ENCODE results near the gene CEP89.
"Not testable (repeated sequence)": the region's sequence is repeated elsewhere in the genome, so short reads cannot be mapped to it uniquely, and the experiment has no call there.

CEP89 gene

DNA sequence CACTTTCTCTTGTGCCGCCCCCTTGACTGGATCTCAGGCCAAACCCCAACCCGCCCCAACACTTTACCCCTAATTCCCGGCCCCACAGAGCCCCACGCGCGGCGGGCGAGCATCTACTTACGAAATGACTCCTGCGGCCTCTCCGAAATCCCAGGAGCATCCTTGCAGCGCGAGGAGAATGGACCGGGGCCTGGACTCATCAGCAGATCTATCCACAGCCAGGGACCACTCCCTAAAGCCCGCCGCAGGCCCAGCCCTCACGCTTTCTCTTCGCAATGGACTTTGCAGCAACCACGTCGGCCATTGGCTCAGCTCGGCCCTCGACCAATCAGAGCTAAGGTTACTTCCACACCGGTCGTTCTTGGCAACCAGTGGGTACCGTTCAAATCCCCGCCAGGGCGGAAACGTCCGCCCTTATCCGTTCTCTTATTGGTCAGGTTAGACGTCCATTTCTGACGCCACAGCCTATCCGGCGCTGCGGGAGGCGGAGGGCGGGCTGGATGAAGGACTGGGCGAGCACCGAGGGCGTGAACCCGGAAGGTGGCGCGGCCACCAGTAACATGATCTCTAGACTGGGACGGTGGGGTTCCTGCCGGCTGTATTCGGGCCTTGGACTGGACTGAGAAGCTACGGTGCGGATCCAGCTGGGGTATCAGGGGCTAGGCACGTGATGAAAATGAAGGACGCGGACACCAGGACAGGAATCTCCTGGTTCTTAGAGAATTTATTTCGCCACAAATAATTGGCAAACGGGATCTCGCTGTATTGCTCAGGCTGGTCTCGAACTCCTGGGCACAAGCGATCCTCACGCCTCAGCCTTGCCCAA, at the start of gene CEP89, which contains the start of gene FAAP24:
Gene CEP89, minus strand, starts transcription at position 244 of the 826 bp plus-strand sequence. Its CDS starts 84 bp downstream, at position 160.
Gene FAAP24, plus strand, starts transcription at position 528 of the 826 bp plus-strand sequence. CDS start 955 bp downstream, outside the sequence.
- DNase-seq = peak; percentile 100

DNA sequence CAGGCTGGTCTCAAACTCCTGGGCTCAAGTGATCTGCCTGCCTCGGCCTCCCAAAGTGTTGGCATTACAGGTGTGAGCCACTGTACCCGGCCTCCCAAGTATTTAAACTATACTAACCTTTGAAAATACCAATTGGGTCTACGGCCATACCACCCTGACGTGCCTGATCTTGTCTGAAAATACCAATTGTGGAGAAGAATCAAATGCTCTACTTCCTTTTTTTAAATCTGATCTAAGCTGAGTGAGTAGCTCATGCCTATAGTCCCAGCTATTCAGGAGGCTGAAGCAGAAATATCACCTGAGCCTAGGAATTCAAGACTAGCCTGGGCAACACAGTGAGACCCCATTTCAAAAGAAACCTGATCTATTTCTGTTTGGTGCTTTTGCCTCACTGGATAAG, 39.1 kb upstream of the CEP89 start:
- not testable (repeated sequence) for DNase-seq

DNA sequence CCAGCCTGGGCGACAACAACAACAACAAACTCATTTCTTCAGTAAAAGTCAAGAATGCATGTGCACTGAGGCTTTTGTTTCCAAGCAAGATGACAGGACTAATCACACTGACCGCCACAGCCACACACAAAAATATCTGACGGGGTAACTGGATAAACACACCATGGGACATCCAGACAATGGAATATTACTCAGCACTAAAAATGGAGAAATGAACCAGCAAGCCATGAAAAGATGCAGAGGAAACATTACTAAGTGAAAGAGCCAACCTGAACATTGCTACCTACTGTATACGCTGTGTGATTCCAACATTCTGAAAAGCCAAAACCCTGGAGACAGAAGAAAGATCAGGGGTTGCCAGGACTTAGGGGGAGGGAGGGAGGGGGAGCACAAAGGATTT, 37.0 kb upstream of the CEP89 start:
- DNase-seq = no peak

DNA sequence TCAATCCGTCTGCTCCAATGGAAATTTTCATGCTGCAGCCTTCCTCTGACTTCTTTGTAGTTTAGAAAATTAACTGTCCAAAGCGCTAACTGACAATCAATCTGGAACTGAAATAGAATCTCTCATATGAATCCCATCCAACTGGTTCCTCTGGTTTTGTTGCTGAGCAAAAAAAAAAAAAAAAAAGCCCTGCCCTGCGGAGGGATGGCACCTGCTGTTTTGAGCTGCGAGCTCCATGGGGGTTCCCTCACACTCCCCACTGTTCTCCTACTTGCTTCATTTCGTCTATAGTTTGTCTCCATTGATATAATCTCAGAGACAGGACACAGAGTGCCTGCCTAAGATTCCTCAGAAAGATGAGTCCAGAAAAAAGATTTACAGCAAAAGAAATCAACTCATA, 33.7 kb upstream of the CEP89 start:
- DNase-seq = no peak

DNA sequence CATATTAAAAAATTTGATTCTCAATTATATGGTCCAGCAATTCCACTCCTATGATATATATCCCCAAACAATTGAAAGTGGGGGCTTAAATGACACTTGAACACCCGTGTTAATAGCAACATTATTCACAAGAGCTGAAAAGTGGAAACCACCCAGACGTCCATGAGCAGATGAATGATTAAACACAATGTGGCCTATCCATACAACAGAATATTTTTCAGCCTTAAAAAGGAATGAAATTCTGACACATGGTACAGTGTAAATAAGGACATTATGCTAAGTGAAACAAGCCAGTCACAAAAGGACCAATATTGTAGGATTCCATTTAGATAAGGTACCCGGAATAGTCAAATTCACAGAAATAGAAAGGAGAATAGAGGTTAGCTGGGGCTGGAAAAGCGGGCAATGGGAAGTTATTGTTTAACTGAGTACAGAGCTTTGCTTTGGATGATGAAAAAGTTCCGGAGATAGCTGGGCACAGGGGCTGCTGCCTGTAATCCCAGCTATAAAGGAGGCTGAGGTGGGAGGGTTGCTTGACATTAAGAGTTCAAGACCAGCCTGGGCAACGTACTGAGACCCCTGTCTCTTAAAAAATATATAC, 31.8 kb upstream of the CEP89 start:
- not testable (repeated sequence) for DNase-seq

DNA sequence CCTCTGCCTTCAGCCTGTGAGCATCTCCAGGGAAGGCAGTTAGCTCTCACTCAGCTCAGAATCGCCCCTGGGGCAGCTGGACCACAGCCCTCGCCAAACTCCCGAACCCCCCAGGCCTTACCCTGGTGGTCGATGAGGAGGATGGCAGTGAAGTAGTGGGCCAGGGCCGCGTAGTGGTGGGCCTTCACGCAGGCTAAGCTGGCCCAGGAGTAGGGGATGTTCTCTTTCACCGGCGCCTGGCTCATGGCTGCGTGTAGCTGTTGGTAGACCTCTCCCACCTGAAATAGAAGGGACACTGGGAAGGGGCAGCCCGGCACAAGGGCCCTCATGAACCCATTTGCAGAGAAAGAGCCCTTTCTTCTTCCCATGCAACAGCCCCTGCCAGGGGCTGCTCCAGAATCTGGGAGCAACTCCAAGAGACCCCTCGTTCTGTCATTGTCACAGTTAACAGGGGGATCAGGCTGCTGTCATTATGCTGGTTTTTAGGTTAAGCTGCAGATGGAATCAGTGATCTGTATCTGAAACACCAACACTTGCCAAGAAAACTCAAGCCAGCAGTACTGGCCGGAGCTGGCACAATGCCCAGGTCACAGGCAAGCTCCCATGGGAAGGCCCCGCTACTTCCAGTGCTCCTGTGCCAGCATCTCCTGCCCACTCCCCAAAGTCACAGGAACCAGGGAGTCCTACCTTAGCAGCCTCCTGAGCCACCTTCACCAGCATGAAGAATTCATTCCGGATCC, 30.5 kb upstream of the CEP89 start:
- DNase-seq = not testable (repeated sequence)

DNA sequence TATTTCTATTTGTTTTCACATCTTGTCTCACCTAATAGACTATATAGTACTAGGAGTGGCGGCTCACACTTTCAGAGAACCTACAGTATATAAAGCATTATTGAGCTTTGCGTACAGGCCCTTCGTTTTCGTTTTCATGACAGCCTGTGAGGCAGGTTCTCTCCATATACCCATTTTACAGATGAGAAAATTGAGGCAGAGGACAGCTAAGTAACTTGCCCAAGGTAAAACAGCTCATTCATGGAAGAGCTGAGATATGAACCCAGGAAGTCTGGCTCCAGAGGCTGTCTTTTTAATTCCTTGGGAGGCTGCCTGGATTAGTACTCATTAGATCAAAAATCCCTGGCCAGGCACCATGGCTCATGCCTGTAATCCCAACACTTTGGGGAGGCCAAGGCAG, 29.2 kb upstream of the CEP89 start:
- DNase-seq = no peak

DNA sequence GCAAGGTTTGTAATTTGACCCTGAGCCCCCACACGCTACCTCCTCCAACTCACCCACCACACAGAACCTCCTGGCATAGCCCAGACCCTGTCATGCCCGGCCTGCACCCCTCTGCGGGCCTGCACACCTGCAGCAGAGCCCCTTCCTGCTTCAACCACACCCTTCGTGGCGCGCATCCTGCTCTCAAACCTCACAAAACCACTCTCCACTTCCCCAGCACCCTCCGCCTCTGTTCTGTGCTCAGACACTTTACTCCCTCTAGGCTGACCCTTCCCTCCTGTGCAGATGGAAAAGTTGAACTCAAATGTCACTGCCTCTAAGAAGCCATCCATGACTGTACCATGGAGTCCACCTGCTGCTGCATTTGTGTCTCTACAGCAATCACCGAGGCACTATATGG, 28.8 kb upstream of the CEP89 start:
- DNase-seq = peak; percentile 26

DNA sequence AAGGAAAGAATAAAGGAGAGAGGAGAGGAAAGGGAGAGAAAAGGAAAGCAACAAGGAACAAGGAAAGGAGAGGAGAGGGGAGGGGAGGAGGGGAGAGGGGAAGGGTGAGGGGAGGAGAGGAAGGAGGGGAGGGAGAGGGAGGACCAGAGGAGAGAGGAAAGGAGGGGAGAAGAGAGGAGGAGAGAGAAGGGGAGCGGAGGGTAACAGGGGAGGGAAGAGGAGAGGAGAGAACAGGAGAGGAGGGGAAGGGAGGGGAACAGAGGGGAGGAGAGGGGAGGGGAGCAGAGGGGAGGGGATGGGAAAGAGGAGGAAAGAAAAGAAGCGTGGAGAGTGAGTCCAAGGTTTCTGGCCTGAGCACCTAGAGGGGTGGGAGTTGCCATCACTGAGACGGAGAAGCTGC, 27.0 kb upstream of the CEP89 start:
- DNase-seq = no peak

DNA sequence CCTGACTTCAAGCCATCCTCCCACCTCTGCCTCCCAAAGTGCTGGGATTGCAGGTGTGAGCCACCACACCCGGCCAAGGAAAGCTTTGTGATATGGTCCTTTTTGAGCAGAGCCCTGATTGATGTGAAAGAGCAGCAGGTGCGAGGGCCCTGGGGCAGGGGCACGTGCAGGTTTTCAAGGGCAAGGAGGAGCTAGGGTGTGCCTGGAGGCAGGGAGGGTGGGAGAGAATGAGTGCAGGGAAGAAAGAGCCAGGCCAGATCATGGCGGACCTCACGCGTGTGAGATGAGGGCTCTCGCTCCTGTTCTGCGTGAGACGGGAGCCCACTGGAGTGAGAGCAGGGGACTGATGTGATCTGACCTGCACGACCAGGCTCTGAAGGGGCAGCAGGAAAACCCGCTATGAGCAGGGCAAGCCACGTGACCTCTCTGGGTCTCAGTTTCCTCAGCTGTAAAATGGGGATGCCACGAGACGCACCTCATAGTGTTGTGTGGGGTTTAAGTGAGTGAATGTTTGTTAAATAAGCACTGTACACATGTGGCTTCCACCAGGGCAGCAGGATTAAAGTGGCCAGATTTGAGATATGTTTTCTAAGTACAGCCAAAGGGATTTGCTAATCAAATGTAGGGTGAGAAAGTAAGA, 26.1 kb upstream of the CEP89 start:
- DNase-seq = no peak

DNA sequence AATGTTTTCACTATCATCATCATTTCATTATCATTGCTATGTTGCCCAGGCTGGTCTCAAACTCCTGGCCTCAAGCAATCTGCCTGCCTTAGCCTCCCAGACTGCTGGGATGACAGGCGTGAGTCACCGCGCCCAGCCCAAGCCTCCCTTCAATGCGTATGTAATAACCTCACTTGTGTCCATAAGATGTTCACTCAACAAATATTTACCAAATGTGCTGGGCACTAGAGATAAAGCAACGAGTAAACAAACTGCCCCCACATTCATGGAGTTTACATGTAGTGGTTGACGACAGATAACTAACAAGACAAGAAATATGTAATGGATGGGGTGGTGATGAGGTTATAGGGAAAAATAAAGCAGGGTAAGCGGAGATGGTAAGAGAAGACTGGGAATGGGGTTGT, 25.3 kb upstream of the CEP89 start:
- DNase-seq = not testable (repeated sequence)

DNA sequence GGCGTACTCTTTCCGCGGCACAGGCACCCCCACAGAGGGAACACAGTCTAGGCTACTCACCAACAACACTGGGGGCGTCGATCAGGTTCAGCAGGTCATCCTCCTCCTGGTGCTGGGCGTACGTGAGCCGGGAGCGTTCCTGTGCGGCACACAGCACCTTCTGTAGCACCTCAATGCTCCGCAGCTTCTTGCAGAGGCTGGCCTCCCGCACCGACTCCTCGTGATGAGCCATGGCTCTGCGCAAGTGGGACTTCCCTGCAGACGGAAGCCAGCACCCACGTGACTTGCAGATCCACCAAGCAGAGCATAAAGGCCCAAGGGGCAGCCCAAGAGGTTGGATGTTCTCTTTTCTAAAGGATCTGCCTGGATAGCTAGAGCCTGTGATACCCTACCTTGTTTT, 24.2 kb upstream of the CEP89 start:
- not testable (repeated sequence) for DNase-seq

DNA sequence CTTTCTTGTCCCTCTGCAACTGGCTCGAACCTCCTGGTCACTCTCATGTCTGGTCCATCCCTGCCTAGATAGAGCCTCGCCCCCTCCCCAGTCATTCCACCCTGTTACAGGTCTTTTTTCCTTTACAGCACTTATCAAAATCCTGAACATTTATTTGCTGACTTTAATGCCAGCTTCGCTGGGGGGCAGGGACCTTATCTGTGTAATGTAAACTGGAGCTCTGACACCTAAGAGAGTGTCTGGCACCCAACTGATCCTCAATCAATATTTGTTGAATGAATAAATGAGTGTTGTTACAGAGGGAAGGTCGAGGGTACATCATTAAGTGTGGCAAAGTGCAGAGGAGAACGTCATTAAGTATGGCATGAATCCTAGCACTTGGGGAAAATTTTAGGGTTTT, 17.0 kb upstream of the CEP89 start:
- DNase-seq = no peak

DNA sequence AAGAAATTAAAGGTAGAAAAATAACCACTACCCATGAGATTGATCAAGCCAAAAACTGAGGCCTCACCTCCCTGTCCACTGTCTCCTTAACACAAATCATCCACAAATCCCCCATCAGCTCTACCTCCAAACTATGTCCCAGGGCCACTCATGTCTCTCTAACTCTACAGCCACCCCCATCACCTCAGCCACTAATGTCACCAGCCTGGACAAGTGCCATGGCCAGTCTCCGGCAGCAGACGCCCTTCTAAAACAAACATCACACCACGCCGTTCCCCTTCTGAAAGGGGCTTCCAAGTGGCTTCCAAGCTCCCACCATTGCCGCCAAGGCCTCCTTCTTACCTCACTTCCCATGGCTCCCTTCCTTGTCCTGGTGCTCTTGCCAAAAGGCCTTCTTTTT, 16.5 kb upstream of the CEP89 start:
- DNase-seq = not testable (repeated sequence)

DNA sequence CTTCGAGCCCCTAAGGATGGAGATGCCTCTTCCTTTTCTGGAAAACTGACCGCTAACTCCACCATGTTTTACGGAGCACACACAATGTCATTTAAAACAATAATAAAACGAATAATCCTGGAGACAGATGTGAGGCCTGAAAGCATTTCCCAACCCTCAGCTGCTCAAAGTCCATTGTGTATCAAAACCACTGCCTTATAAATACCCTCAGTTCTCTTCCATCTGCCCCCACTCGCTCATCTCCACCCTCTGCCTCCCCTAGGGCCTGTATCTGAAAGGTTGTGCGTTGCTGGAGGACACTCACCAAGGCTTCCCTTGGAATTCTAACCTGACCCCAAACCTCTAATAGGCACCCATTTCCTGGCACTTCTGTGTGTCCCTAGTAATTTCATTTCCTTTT, 10.7 kb upstream of the CEP89 start:
- DNase-seq = not testable (repeated sequence)

DNA sequence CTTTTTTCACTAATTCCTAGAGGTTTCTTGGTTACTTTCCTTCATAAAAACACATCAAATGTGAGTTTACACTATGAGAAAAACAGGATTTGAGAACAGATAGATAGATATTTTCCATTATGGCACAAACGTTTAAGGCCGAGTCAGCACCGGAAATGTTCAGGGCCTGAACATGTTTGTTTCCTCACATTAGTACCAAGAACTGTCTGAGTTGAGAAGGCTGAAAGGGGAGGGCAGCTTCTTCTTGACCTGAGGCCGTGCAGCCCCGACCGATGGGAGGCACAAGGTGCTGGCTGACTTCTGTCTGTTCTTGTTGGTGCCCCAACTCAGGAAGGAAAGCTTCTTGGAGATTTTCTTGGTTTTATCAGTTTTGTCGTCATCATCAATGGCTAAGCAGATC, 8.0 kb upstream of the CEP89 start:
- not testable (repeated sequence) for DNase-seq

DNA sequence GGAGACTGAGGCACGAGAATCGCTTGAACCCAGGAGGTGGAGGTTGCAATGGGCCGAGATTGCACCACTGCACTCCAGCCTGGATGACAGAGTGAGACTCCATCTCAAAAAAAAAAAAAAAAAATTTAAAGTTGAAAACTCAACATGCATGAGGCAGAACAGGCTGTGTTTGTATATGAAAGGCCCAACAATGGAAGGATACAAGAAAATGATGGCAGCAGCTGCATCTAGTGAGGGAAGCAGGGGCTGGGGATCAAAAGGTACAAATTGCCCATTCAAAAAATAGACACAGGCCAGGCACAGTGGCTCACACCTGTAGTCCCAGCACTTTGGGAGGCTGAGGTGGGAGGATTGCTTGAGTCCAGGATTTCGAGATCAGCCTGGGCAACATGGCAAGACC, 6.1 kb upstream of the CEP89 start:
- DNase-seq = not testable (repeated sequence)

DNA sequence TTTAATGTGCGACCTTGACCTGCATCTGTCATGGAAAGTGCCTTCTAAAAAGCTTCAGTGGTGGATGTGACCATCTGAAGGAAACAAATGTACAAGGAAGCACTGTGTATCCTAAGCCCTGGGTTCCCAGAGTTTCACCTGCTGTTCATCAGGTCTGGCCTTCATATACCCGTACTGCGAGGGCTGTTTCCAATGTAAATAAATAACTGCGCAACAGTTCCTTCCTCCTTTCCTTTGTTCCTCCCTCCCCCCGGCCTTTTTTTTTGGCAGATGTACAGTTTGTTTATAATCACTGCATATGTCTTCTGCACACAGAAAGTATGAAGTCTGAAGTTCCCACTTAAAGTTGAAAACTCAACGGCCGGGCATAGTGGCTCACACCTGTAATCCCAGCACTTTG, 5.5 kb upstream of the CEP89 start:
- no peak for DNase-seq

DNA sequence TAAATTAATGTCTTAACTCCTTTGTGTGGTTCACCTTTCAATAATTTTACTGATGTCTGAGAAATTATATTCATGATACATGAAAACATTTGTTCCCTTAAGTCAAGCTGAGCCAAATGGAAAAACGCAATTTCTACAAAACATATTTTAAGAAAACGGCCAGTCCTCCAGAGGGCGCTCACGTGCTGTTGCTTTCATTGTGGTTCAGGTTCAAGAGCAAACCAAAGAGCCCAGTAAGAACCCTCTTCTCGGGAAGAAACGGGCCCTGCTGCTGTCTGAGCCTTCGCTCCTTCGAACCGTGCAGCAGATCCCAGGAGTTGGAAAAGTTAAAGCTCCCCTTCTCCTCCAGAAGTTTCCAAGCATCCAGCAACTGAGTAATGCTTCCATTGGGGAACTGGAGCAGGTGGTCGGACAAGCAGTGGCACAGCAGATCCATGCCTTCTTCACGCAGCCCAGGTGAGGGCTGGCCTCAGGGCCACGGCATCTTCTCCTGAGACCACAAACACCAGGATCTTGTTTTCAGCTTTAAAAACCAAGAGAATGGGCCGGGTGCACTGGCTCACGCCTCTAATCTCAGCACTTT, 4.6 kb upstream of the CEP89 start:
- DNase-seq = peak; percentile 72

DNA sequence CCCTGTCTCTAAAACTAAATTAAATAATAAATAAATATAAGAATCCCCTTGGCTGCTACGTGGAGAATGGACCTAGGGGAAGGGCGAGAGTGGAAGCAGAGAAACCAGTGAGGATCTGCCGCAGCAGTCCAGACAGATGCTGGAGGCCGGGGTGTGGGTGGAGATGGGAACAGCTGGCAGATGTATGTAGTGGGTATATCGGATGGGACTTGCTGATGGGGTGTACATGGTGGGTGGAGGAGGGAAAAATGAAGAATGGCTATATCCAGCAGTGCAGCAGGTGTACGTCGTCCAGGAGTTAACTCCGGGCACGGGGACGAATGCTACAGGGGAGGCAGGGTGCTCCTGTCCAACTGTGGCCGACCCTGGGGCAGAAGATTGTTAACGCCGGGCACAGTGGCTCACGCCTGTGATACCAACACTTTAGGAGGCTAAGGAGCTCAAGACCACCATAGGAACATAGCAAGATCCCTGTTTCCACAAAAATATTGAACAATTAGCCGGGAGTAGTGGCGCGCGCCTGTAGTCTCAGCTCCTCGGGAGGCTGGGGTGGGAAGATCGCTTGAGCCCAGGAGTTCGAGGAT, 654 bp downstream of the CEP89 start:
- no peak for DNase-seq

DNA sequence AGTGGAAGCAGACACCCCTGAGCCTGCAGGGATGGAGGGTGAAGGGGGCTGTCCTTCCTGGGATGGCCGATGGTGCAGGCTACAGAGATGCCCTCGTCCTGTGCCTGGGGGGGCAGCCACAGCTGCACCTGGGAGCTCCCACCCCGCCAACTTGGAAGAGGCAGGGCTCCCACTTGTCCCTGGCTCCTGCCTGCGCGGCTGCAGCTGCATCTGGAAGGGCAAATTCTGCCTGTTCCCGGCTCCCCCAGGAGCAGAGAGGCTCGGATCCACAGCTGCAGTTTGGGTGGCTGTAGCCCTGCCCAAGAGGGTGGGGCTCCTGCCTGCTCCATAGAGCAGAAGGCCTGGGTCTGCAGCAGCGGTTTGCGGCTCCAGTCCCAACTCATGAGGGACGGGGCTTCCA, 2.2 kb downstream of the CEP89 start:
- no peak for DNase-seq

DNA sequence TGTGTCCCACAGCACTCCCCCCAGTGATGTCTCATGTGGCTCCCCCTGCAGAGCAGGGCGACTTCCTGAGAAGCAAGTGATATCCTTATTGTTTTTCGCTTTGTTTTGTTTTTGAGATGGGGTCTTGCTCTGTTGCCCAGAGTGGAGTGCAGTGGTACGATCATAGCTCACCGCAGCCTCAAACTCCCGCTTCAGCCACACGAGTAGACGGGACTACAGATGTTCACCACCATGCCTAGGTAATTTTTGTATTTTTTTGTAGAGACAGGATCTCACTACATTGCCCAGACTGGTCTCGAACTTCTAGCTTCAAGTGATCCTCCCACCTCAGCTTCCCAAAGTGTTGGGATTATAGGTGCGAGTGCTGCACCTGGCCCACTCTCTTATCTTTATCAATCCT, 5.0 kb downstream of the CEP89 start:
- DNase-seq = no peak
